ENCODE measurements around the gene SMPD2.

SMPD2 gene

DNA sequence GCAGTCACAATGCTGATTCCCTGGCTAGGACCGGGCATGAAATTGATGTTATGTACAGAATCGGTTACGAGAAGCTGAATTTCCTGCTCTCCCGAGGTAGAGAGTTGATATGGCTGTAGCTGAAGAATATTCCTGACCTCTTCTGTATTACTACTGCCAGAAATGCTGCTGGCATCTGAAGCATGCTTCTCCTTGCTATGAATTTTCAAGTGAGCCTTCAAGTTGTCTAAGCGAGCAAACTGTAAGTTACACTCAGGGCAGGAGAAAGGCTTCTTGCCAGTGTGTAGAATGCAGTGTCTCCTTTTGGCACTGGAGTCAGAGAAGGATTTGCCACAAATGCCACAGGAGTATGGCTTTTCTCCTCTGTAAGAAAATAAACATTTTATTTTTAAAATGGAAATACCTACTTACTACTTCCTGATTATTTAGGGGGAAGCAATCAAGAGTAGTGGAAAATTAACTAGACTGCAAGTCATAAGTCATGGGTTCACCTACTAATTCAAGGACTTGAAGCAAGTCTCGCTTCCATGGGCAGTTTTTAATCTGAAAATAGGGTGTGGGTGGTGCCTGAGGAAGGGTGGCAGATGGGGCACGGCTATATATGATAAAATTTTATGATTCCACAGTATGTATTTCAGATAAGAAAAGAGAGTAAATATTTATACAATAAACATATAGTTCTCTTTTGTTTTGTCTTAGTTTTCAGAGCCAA is 25.8 kb downstream of the SMPD2 start:
- no peak for DNase-seq
- Histone ChIP-seq H2BK15ac (ENCODE audit: low read depth, poor library complexity, severe bottlenecking) (no peak overlapping the region), H2BK5ac (ENCODE audit: low read depth, low read length, poor library complexity, severe bottlenecking) (no peak overlapping the region), H2BK120ac (ENCODE audit: low read depth, low read length) (no peak overlapping the region), H3K9me3 (ENCODE audit: control insufficient read depth, low read length) (no peaks in the 10 kb centered on the region), H3K4me2 (ENCODE audit: low read length, poor library complexity, severe bottlenecking) (no peak overlapping the region), H3K18ac (ENCODE audit: low read depth in 1 of 2, low read length in 2 of 2) (no peak overlapping the region), H3K36me3 (ENCODE audit: control insufficient read depth in 1 of 2, insufficient read depth in 2 of 2, low read depth in 1 of 2, low read length in 2 of 2) (peaks cover 34 to 97% of the 10 kb centered on the region in 2 experiments), H3K27ac (ENCODE audit: low read length, poor library complexity, severe bottlenecking) (no peak overlapping the region), H3K9ac (ENCODE audit: low read length) (no peak overlapping the region), H4K8ac (ENCODE audit: low read length) (no peak overlapping the region), H3K4me1 (ENCODE audit: control insufficient read depth, insufficient read depth, low read depth, low read length) (no peaks in the 10 kb centered on the region), H3K4me3 (ENCODE audit: insufficient read depth in 1 of 2, low read depth in 1 of 2, low read length in 2 of 2) (no peak overlapping the region), H2AK5ac (ENCODE audit: low read length, severe bottlenecking) (no peak overlapping the region), H3K14ac (ENCODE audit: low read length in 2 of 2) (no peak overlapping the region), H3K4ac (ENCODE audit: low read depth in 1 of 2, low read length in 2 of 2) (no peak overlapping the region), H2BK12ac (ENCODE audit: low read length in 2 of 2) (no peak overlapping the region), H3K79me1 (replicated peaks; ENCODE audit: low read length, poor library complexity, severe bottlenecking) (peaks cover 36% of the 10 kb centered on the region), H2AFZ (ENCODE audit: low read depth, low read length) (no peak overlapping the region), H3K23ac (ENCODE audit: low read length in 2 of 2) (no peak overlapping the region), H4K91ac (ENCODE audit: low read length) (no peak overlapping the region), H3K27me3 (ENCODE audit: control insufficient read depth in 1 of 2, insufficient read depth in 1 of 2, low read length in 2 of 2) (no peaks in the 10 kb centered on the region)
- WGBS, result 93% methylated on average over 6 of the region's 7 CpGs

DNA sequence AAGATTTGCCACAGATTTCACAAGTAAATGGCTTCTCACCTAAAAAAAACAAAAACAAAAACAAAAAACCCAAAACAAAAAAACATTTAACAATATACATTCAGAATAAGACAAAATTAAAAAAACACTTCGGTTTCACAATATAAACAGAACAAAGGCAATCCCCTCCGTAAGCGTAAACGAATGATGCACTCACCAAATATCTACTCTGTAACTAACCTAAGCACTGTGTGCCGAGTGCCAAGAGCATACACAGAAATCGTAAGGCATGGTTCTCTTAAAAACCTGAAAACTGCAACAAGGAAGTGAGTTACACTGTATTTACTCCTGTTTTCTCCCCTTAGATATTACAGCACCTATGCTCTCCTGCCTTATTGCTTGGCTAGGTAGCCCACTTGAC is 27.2 kb downstream of the SMPD2 start:
- no peak overlapping the region for H3K18ac ChIP-seq (ENCODE audit: low read depth in 1 of 2, low read length in 2 of 2)
- no peak overlapping the region for H2BK15ac ChIP-seq (ENCODE audit: low read depth, poor library complexity, severe bottlenecking)
- no peak overlapping the region for H3K4me3 ChIP-seq (ENCODE audit: insufficient read depth in 1 of 2, low read depth in 1 of 2, low read length in 2 of 2)
- H3K9ac ChIP-seq (ENCODE audit: low read length), result no peak overlapping the region
- no peak overlapping the region for H3K14ac ChIP-seq (ENCODE audit: low read length in 2 of 2)
- H4K91ac ChIP-seq (ENCODE audit: low read length), result no peak overlapping the region
- no peak overlapping the region for H4K8ac ChIP-seq (ENCODE audit: low read length)
- H2BK120ac ChIP-seq (ENCODE audit: low read depth, low read length), result no peak overlapping the region
- peaks cover 46 to 98% of the 10 kb centered on the region in 2 experiments for H3K36me3 ChIP-seq (ENCODE audit: control insufficient read depth in 1 of 2, insufficient read depth in 2 of 2, low read depth in 1 of 2, low read length in 2 of 2)
- H3K79me1 ChIP-seq (replicated peaks; ENCODE audit: low read length, poor library complexity, severe bottlenecking), result peaks cover 48% of the 10 kb centered on the region
- no peak overlapping the region for H2BK5ac ChIP-seq (ENCODE audit: low read depth, low read length, poor library complexity, severe bottlenecking)
- H2AFZ ChIP-seq (ENCODE audit: low read depth, low read length), result no peak overlapping the region
- no peaks in the 10 kb centered on the region for H3K27me3 ChIP-seq (ENCODE audit: control insufficient read depth in 1 of 2, insufficient read depth in 1 of 2, low read length in 2 of 2)
- no peak overlapping the region for H3K27ac ChIP-seq (ENCODE audit: low read length, poor library complexity, severe bottlenecking)
- 70% methylated on average over 6 of the region's 6 CpGs for WGBS
- no peak overlapping the region for H3K23ac ChIP-seq (ENCODE audit: low read length in 2 of 2)
- no peaks in the 10 kb centered on the region for H3K4me1 ChIP-seq (ENCODE audit: control insufficient read depth, insufficient read depth, low read depth, low read length)
- no peak overlapping the region for H2AK5ac ChIP-seq (ENCODE audit: low read length, severe bottlenecking)
- no peaks in the 10 kb centered on the region for H3K9me3 ChIP-seq (ENCODE audit: control insufficient read depth, low read length)
- no peak overlapping the region for H3K4ac ChIP-seq (ENCODE audit: low read depth in 1 of 2, low read length in 2 of 2)
- no peak overlapping the region for H2BK12ac ChIP-seq (ENCODE audit: low read length in 2 of 2)
- peak; percentile 52 for DNase-seq
- no peak overlapping the region for H3K4me2 ChIP-seq (ENCODE audit: low read length, poor library complexity, severe bottlenecking)

DNA sequence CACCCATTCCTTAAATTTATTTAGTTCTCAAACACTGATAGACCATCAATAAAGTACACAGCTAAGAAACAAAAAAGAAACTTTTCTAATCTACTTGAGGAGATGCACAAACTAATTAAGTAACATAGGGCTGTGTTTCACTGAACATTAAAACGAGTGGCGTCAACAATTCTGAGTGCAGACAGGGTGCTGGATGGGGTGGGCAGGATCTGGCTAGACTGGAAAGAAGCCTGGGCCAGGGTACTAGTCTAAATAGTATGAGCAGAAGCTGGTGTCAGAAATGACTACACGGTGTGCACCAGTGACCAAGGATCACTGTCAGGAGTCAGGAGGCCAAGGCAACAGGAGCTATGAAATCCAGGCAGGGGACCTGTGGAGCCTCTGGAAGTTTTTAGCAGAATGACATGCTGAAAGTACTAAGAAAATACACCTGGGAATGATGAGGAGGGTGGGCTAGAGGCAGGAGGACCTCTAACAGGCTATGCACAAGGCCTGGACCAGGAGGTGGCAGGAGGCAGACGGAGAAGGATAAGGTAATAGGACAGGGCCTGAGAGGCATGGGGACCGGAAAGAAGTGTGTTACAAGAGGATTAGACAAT is 29.2 kb downstream of the SMPD2 start:
- no peak overlapping the region for H4K91ac ChIP-seq (ENCODE audit: low read length)
- no peak for DNase-seq
- no peak overlapping the region for H2AK5ac ChIP-seq (ENCODE audit: low read length, severe bottlenecking)
- 98% methylated on average over 4 of the region's 5 CpGs for WGBS
- no peak overlapping the region for H3K4ac ChIP-seq (ENCODE audit: low read depth in 1 of 2, low read length in 2 of 2)
- peaks cover 1% of the 10 kb centered on the region for H3K4me1 ChIP-seq (ENCODE audit: control insufficient read depth, insufficient read depth, low read depth, low read length)
- H2BK5ac ChIP-seq (ENCODE audit: low read depth, low read length, poor library complexity, severe bottlenecking), result no peak overlapping the region
- peaks cover 59 to 98% of the 10 kb centered on the region in 2 experiments for H3K36me3 ChIP-seq (ENCODE audit: control insufficient read depth in 1 of 2, insufficient read depth in 2 of 2, low read depth in 1 of 2, low read length in 2 of 2)
- H4K8ac ChIP-seq (ENCODE audit: low read length), result no peak overlapping the region
- H3K27ac ChIP-seq (ENCODE audit: low read length, poor library complexity, severe bottlenecking), result no peak overlapping the region
- no peak overlapping the region for H2BK12ac ChIP-seq (ENCODE audit: low read length in 2 of 2)
- H3K27me3 ChIP-seq (ENCODE audit: control insufficient read depth in 1 of 2, insufficient read depth in 1 of 2, low read length in 2 of 2), result no peaks in the 10 kb centered on the region
- H2BK15ac ChIP-seq (ENCODE audit: low read depth, poor library complexity, severe bottlenecking), result no peak overlapping the region
- H3K4me2 ChIP-seq (ENCODE audit: low read length, poor library complexity, severe bottlenecking), result no peak overlapping the region
- no peak overlapping the region for H2AFZ ChIP-seq (ENCODE audit: low read depth, low read length)
- H3K18ac ChIP-seq (ENCODE audit: low read depth in 1 of 2, low read length in 2 of 2), result no peak overlapping the region
- H3K4me3 ChIP-seq (ENCODE audit: insufficient read depth in 1 of 2, low read depth in 1 of 2, low read length in 2 of 2), result no peak overlapping the region
- no peak overlapping the region for H3K14ac ChIP-seq (ENCODE audit: low read length in 2 of 2)
- H3K23ac ChIP-seq (ENCODE audit: low read length in 2 of 2), result no peak overlapping the region
- H2BK120ac ChIP-seq (ENCODE audit: low read depth, low read length), result no peak overlapping the region
- peaks cover 59% of the 10 kb centered on the region for H3K79me1 ChIP-seq (replicated peaks; ENCODE audit: low read length, poor library complexity, severe bottlenecking)
- H3K9me3 ChIP-seq (ENCODE audit: control insufficient read depth, low read length), result no peaks in the 10 kb centered on the region
- no peak overlapping the region for H3K9ac ChIP-seq (ENCODE audit: low read length)

DNA sequence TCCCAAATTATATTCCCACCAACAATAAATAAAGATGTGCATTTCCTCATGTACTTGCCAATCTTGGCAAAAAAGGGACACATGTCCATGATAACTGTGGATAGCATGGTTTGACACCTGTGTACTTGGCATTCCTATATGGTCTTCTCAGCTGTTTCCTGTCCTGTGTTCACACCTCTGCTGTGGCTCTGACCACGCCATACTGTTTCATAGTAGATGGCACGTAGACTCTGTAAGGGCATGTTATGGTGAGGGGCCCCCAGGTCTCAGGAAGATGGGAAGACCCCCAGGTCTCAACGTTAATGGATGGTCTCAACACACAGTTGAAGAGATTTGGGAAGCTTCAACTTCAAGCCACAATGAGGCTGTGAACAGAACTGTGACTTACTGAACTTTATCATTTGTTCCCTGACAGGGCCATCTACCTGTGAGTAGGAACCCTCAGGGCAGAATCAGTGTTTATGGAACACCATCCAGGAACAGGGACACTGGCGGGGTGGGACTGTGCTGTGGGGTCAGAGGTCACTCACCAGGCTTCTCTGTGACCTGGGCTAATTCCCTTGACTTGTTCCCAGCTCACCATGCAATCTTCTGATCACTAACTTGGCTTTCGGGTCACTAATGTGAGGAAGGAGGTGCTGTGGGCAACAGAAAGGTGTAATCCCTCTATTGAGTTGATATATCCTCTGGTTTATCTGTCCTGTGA is 30.7 kb downstream of the SMPD2 start:
- no peak overlapping the region for H2BK120ac ChIP-seq (ENCODE audit: low read depth, low read length)
- H3K36me3 ChIP-seq (ENCODE audit: control insufficient read depth in 1 of 2, insufficient read depth in 2 of 2, low read depth in 1 of 2, low read length in 2 of 2), result peaks cover 53 to 98% of the 10 kb centered on the region in 2 experiments
- H3K18ac ChIP-seq (ENCODE audit: low read depth in 1 of 2, low read length in 2 of 2), result no peak overlapping the region
- no peak overlapping the region for H3K9ac ChIP-seq (ENCODE audit: low read length)
- no peak overlapping the region for H4K91ac ChIP-seq (ENCODE audit: low read length)
- H2BK15ac ChIP-seq (ENCODE audit: low read depth, poor library complexity, severe bottlenecking), result no peak overlapping the region
- H3K27me3 ChIP-seq (ENCODE audit: control insufficient read depth in 1 of 2, insufficient read depth in 1 of 2, low read length in 2 of 2), result no peaks in the 10 kb centered on the region
- H2BK12ac ChIP-seq (ENCODE audit: low read length in 2 of 2), result no peak overlapping the region
- no peak overlapping the region for H3K4me2 ChIP-seq (ENCODE audit: low read length, poor library complexity, severe bottlenecking)
- no peak overlapping the region for H3K27ac ChIP-seq (ENCODE audit: low read length, poor library complexity, severe bottlenecking)
- DNase-seq, result no peak
- H3K4ac ChIP-seq (ENCODE audit: low read depth in 1 of 2, low read length in 2 of 2), result no peak overlapping the region
- H3K23ac ChIP-seq (ENCODE audit: low read length in 2 of 2), result no peak overlapping the region
- peaks cover 4% of the 10 kb centered on the region for H3K4me1 ChIP-seq (ENCODE audit: control insufficient read depth, insufficient read depth, low read depth, low read length)
- H4K8ac ChIP-seq (ENCODE audit: low read length), result no peak overlapping the region
- no peak overlapping the region for H2BK5ac ChIP-seq (ENCODE audit: low read depth, low read length, poor library complexity, severe bottlenecking)
- no peak overlapping the region for H2AFZ ChIP-seq (ENCODE audit: low read depth, low read length)
- WGBS, result 100% methylated on average over 5 of the region's 5 CpGs
- H2AK5ac ChIP-seq (ENCODE audit: low read length, severe bottlenecking), result no peak overlapping the region
- no peaks in the 10 kb centered on the region for H3K9me3 ChIP-seq (ENCODE audit: control insufficient read depth, low read length)
- H3K14ac ChIP-seq (ENCODE audit: low read length in 2 of 2), result no peak overlapping the region
- no peak overlapping the region for H3K4me3 ChIP-seq (ENCODE audit: insufficient read depth in 1 of 2, low read depth in 1 of 2, low read length in 2 of 2)
- H3K79me1 ChIP-seq (replicated peaks; ENCODE audit: low read length, poor library complexity, severe bottlenecking), result peaks cover 57% of the 10 kb centered on the region

Data from mesenchymal stem cell (in vitro differentiated cells and primary cell).